ENCODE results near the gene DNMT3A.

DNMT3A gene

DNA sequence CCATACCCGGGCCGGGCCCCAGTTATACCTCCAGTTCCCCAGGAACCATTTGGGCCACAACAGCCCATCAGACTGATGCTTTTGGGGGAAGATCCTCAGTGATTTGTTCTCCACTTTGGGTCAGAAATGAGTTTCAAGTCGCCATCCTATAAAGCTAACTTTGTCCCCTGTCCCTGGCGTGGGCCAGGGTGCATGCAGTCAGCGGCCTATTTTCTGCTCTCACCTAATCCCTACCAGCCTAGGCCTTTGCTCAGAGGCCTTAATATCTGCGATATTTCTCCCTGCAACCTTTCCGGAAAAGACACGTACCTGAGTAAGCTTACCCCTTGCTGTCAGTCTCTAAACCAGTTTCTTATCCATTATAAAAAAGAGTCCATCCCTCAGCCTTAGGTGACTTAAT lies 7.2 kb downstream of the DNMT3A start:
- H3K9me3 ChIP-seq (ENCODE audit: insufficient read depth, low read depth, low read length) = no peaks in the 10 kb centered on the region
- peaks cover 36% of the 10 kb centered on the region; the same call in 1 of the 2 replicates for H3K79me2 ChIP-seq (ENCODE audit: insufficient read depth, low read length)
- H3K27me3 ChIP-seq (ENCODE audit: insufficient read depth, low read length, poor library complexity, severe bottlenecking) = no peaks in the 10 kb centered on the region
- H3K9ac ChIP-seq (ENCODE audit: low read depth, low read length, poor library complexity, severe bottlenecking) = no peak overlapping the region
- peaks cover 28% of the 10 kb centered on the region for H3K4me1 ChIP-seq (ENCODE audit: insufficient read depth, low read length, poor library complexity, severe bottlenecking)
- H2AFZ ChIP-seq (ENCODE audit: low read length) = no peak overlapping the region
- no peak overlapping the region for H3K4me3 ChIP-seq (ENCODE audit: low read length, poor library complexity, severe bottlenecking)
- no peak overlapping the region for H3K4me2 ChIP-seq (ENCODE audit: low read depth, low read length, poor library complexity, severe bottlenecking)
- H3K36me3 ChIP-seq (ENCODE audit: insufficient read depth, low read length) = no peaks in the 10 kb centered on the region
- H3K9me2 ChIP-seq (replicated peaks; ENCODE audit: low read depth, low read length) = no peaks in the 10 kb centered on the region
- no peaks in the 10 kb centered on the region for H3F3A ChIP-seq (ENCODE audit: low read depth)
- no peak for TF ChIP-seq EZH2phosphoT487 (IDR thresholded peaks at IDR 0.05; ENCODE audit: borderline replicate concordance)
- TF ChIP-seq, protein P1, sequence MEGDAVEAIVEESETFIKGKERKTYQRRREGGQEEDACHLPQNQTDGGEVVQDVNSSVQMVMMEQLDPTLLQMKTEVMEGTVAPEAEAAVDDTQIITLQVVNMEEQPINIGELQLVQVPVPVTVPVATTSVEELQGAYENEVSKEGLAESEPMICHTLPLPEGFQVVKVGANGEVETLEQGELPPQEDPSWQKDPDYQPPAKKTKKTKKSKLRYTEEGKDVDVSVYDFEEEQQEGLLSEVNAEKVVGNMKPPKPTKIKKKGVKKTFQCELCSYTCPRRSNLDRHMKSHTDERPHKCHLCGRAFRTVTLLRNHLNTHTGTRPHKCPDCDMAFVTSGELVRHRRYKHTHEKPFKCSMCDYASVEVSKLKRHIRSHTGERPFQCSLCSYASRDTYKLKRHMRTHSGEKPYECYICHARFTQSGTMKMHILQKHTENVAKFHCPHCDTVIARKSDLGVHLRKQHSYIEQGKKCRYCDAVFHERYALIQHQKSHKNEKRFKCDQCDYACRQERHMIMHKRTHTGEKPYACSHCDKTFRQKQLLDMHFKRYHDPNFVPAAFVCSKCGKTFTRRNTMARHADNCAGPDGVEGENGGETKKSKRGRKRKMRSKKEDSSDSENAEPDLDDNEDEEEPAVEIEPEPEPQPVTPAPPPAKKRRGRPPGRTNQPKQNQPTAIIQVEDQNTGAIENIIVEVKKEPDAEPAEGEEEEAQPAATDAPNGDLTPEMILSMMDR (conservative IDR thresholded peaks at IDR 0.05; ENCODE audit: low read length) = no peak
- H4K20me1 ChIP-seq (ENCODE audit: insufficient read depth, low read length, poor library complexity, severe bottlenecking) = no peaks in the 10 kb centered on the region

DNA sequence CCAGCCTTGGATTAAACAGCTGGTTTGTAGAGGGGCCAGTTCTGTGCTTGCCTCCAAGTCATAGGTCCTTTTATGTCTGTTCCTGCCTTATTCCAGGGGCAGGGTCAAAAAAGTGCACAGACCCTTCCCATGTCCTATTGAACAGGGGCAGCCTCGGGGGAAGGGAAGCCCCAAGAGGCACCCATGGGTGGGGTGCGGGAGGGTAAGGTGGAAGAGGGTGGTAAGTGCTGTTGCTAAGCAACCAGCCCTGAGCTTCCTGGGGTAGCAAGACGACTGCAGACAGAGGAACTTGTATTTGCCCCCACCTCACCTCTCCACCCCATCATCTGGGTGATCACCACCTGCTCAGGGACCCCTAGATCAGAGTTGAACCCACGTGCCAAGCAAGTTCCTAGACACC lies 7.7 kb downstream of the DNMT3A start:
- Histone ChIP-seq H4K20me1 (ENCODE audit: insufficient read depth, low read length, poor library complexity, severe bottlenecking) (no peaks in the 10 kb centered on the region), H3K27me3 (ENCODE audit: insufficient read depth, low read length, poor library complexity, severe bottlenecking) (no peaks in the 10 kb centered on the region), H3K9me3 (ENCODE audit: insufficient read depth, low read depth, low read length) (no peaks in the 10 kb centered on the region), H2AFZ (ENCODE audit: low read length) (no peak overlapping the region), H3K79me2 (ENCODE audit: insufficient read depth, low read length) (peaks cover 34% of the 10 kb centered on the region; the same call in 1 of the 2 replicates), H3K9ac (ENCODE audit: low read depth, low read length, poor library complexity, severe bottlenecking) (no peak overlapping the region), H3F3A (ENCODE audit: low read depth) (no peaks in the 10 kb centered on the region), H3K4me1 (ENCODE audit: insufficient read depth, low read length, poor library complexity, severe bottlenecking) (peaks cover 28% of the 10 kb centered on the region), H3K4me3 (ENCODE audit: low read length, poor library complexity, severe bottlenecking) (no peak overlapping the region), H3K9me2 (replicated peaks; ENCODE audit: low read depth, low read length) (no peaks in the 10 kb centered on the region), H3K4me2 (ENCODE audit: low read depth, low read length, poor library complexity, severe bottlenecking) (no peak overlapping the region), H3K36me3 (ENCODE audit: insufficient read depth, low read length) (no peaks in the 10 kb centered on the region)
- TF ChIP-seq, protein P1 (conservative IDR thresholded peaks at IDR 0.05; ENCODE audit: low read length) = no peak
- TF ChIP-seq EZH2phosphoT487 (IDR thresholded peaks at IDR 0.05; ENCODE audit: borderline replicate concordance) = no peak

DNA sequence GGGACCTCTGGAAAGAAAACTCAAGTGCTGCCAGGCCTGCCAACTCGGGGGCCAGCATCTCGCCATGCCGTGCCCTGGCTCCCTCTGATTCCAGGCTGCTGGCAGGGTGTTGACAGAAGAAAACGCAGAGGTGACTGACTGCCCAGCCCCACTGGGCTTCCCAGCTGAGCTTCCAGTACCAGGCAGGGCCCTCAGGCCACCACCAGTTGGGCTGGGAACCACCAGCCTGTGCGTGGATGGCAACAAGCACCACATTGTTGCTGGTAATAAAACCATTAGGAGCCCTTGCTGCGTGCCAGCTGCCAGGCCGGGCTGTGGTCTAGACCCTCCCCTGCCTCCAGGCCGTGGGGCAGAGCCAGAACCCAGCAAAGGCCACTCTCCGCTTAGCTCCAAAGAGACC lies 9.2 kb downstream of the DNMT3A start:
- Histone ChIP-seq H3K27me3 (ENCODE audit: insufficient read depth, low read length, poor library complexity, severe bottlenecking) (no peaks in the 10 kb centered on the region), H3F3A (ENCODE audit: low read depth) (no peaks in the 10 kb centered on the region), H3K4me1 (ENCODE audit: insufficient read depth, low read length, poor library complexity, severe bottlenecking) (peaks cover 22% of the 10 kb centered on the region), H3K9ac (ENCODE audit: low read depth, low read length, poor library complexity, severe bottlenecking) (no peak overlapping the region), H3K4me3 (ENCODE audit: low read length, poor library complexity, severe bottlenecking) (no peak overlapping the region), H3K36me3 (ENCODE audit: insufficient read depth, low read length) (no peaks in the 10 kb centered on the region), H4K20me1 (ENCODE audit: insufficient read depth, low read length, poor library complexity, severe bottlenecking) (no peaks in the 10 kb centered on the region), H3K4me2 (ENCODE audit: low read depth, low read length, poor library complexity, severe bottlenecking) (no peak overlapping the region), H3K9me3 (ENCODE audit: insufficient read depth, low read depth, low read length) (no peaks in the 10 kb centered on the region), H3K79me2 (ENCODE audit: insufficient read depth, low read length) (peaks cover 37% of the 10 kb centered on the region; the same call in 1 of the 2 replicates), H2AFZ (ENCODE audit: low read length) (no peak overlapping the region), H3K9me2 (replicated peaks; ENCODE audit: low read depth, low read length) (no peaks in the 10 kb centered on the region)
- TF ChIP-seq EZH2phosphoT487 (IDR thresholded peaks at IDR 0.05; ENCODE audit: borderline replicate concordance) = no peak
- TF ChIP-seq, protein P1 (conservative IDR thresholded peaks at IDR 0.05; ENCODE audit: low read length) = no peak

Measured in Loucy (cell line).